ENCODE results near the gene ADAMTS18. TPM values are rescaled to one million over a fixed set of nuclear protein-coding genes. Genes with fewer than 3 reads are reported as not detected.
A peak's percentile ranks its signal among the peaks of the same experiment; 100 is the strongest.

ADAMTS18 gene
- polyA plus RNA-seq, 2 of the 4 experiments (the other 2 are of a cell fraction), result 0.03 TPM; not detected in 1

- ATAC-seq (no peak), DNase-seq (ENCODE audit: low read depth in 1 of 2, low spot score in 1 of 2) (no peak), FAIRE-seq (no peak)
- H3K27ac ChIP-seq, result no peak overlapping the region
- no peak overlapping the region for H3K4me3 ChIP-seq
- TF ChIP-seq MAZ (IDR thresholded peaks at IDR 0.05; ENCODE audit: borderline replicate concordance, low read depth, low read length) (no peak), CTCF (IDR thresholded peaks at IDR 0.05) (no peak), EHMT2 (IDR thresholded peaks at IDR 0.05; ENCODE audit: low read depth) (no peak), JUN (IDR thresholded peaks at IDR 0.05) (no peak), ESRRA (IDR thresholded peaks at IDR 0.05; ENCODE audit: borderline replicate concordance, low read length) (no peak), PHF8 (IDR thresholded peaks at IDR 0.05; ENCODE audit: borderline replicate concordance, low read depth) (no peak), BCL3 (IDR thresholded peaks at IDR 0.05) (no peak), CBX2 (IDR thresholded peaks at IDR 0.05; ENCODE audit: borderline replicate concordance, low read depth) (no peak), CHD2 (IDR thresholded peaks at IDR 0.05; ENCODE audit: low read length, partially characterized antibody) (no peak)
- peak overlapping the region; percentile 86; the same call in 1 of the 3 replicates for H3K4me2 ChIP-seq
- WGBS (ENCODE audit: missing lambda C conversion rate), result 81% methylated on average over 20 of the region's 20 CpGs
- H3K9me3 ChIP-seq, result no peaks in the 10 kb centered on the region
- H3K4me1 ChIP-seq, result peaks cover 11% of the 10 kb centered on the region
- CTCF ChIA-PET, result interaction anchor here (2.1 to 4.6 kb wide), 2 partner anchors 148 to 199 kb away, joined by 9 to 21 read pairs; no protein-coding TSS in a partner anchor
- POLR2A ChIA-PET, result no interaction called here
Measured at GRCh38 chr16:77435272-77435820, 512 bp upstream of the ADAMTS18 start.

GRCh38 chr16:77434022-77434529 is 758 bp downstream of the ADAMTS18 start:
- ATAC-seq (peak in 1 of 2 experiments; percentile 38; a peak in 2 of 6 replicates), DNase-seq (ENCODE audit: low read depth in 1 of 2, low spot score in 1 of 2) (no peak), FAIRE-seq (no peak)
- WGBS (ENCODE audit: missing lambda C conversion rate), result 5% methylated on average over 14 of the region's 17 CpGs
- TF ChIP-seq HMGXB4 (CRISPR knock-in tag; IDR thresholded peaks at IDR 0.05; ENCODE audit: borderline replicate concordance) (no peak), CTCF (IDR thresholded peaks at IDR 0.05) (no peak), EP300 (IDR thresholded peaks at IDR 0.05) (no peak), TFCP2L1 (CRISPR knock-in tag; IDR thresholded peaks at IDR 0.05) (no peak), BHLHE40 (IDR thresholded peaks at IDR 0.05; ENCODE audit: low read depth, low read length) (no peak), ATOH8 (CRISPR knock-in tag; IDR thresholded peaks at IDR 0.05; ENCODE audit: low read depth) (no peak), HES2 (IDR thresholded peaks at IDR 0.05) (no peak), POLR2A (IDR thresholded peaks at IDR 0.05; ENCODE audit: low read length) (no peak), ZC3H11A (IDR thresholded peaks at IDR 0.05) (no peak), JUNB (IDR thresholded peaks at IDR 0.05) (no peak), BCL3 (IDR thresholded peaks at IDR 0.05) (no peak), ZFP36 (IDR thresholded peaks at IDR 0.05; ENCODE audit: borderline replicate concordance, partially characterized antibody) (no peak), MAZ (IDR thresholded peaks at IDR 0.05; ENCODE audit: borderline replicate concordance, low read depth, low read length) (no peak)
- CTCF ChIA-PET, result interaction anchor here (0.6 to 4.6 kb wide), 4 partner anchors 16 to 197 kb away, joined by 3 to 21 read pairs (median 6); no protein-coding TSS in a partner anchor
- Histone ChIP-seq H3K4me2 (peak overlapping the region; percentile 86), H3K4me3 (peak overlapping the region; percentile 45), H3K4me1 (peaks cover 11% of the 10 kb centered on the region), H3K27ac (peak overlapping the region in 1 of 2 experiments; percentile 40; a peak in 1 of 6 replicates), H3K9me3 (no peaks in the 10 kb centered on the region)
- POLR2A ChIA-PET, result no interaction called here
